ENCODE measurements around the gene OAS1.

DNA sequence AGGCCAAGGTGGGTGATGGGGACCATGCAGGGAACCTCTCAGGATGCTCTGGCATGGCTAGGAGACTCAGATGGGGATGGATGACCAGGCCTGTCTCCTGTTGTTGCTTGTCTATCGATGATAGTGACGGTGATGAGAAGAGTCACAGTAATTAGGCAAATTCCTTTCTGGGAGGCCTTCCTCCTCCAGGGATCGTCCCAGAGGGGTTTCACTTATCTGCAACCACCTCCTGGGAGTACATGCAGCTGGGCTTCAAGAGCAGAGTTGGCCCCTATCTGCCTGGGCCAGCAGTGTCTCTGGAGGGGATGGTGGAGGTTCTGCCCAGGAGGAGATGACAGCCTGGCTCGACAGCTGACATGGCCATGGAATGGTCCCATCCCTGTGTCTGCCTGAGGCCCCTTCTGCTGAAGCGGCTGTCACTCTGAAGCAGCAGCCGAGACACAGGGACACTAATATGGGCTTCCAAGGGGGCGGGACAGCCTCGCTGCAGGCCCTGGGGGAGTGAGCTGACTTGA is 27.5 kb upstream of the OAS1 start:
- no peak for TF ChIP-seq EZH2phosphoT487 (IDR thresholded peaks at IDR 0.05; ENCODE audit: borderline replicate concordance, low read length)
- TF ChIP-seq CTCF (IDR thresholded peaks at IDR 0.05; ENCODE audit: low read depth, low read length, poor library complexity, severe bottlenecking): no peak

Data from DOHH2 (cell line).